ENCODE data around the gene ENPEP.
"Not testable (repeated sequence)": the region's sequence is repeated elsewhere in the genome, so short reads cannot be mapped to it uniquely, and the experiment has no call there.

The ENPEP gene, protein sequence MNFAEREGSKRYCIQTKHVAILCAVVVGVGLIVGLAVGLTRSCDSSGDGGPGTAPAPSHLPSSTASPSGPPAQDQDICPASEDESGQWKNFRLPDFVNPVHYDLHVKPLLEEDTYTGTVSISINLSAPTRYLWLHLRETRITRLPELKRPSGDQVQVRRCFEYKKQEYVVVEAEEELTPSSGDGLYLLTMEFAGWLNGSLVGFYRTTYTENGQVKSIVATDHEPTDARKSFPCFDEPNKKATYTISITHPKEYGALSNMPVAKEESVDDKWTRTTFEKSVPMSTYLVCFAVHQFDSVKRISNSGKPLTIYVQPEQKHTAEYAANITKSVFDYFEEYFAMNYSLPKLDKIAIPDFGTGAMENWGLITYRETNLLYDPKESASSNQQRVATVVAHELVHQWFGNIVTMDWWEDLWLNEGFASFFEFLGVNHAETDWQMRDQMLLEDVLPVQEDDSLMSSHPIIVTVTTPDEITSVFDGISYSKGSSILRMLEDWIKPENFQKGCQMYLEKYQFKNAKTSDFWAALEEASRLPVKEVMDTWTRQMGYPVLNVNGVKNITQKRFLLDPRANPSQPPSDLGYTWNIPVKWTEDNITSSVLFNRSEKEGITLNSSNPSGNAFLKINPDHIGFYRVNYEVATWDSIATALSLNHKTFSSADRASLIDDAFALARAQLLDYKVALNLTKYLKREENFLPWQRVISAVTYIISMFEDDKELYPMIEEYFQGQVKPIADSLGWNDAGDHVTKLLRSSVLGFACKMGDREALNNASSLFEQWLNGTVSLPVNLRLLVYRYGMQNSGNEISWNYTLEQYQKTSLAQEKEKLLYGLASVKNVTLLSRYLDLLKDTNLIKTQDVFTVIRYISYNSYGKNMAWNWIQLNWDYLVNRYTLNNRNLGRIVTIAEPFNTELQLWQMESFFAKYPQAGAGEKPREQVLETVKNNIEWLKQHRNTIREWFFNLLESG

DNA sequence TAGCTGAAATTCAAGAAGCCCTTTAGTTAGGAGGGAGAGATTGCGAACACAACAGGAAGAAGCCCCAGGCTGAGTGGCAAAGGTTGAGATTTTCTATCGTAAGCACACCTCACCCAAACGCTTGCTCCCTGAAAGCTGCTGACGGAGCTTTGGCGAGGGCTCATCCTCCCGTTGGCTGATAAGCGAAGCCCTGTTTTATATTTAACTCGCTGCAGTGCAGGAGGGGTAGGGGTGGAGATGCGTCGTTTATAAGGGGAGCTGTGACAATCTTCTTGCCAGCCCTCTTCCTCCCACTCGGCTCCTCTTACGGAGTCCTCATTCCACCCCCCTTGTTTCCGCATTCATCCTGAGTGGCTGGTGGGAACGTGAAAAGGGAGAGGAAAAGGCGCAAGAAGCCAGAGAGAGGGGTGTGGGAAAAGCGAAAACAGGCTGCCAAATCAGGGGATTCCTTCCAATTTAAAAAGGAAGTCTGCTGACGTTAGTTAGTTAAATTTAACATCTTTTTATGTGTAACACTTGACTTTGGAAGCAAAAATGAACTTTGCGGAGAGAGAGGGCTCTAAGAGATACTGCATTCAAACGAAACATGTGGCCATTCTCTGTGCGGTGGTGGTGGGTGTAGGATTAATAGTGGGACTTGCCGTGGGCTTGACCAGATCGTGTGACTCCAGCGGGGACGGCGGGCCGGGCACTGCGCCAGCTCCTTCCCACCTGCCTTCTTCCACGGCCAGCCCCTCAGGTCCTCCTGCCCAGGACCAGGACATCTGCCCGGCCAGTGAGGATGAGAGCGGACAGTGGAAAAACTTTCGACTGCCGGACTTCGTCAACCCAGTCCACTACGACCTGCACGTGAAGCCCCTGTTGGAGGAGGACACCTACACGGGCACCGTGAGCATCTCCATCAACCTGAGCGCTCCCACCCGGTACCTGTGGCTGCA is at the start of gene ENPEP:
Gene ENPEP, plus strand, starts transcription at position 275 of the 938 bp plus-strand sequence. Its CDS starts 260 bp downstream, at position 535.
- TF ChIP-seq, protein P1, sequence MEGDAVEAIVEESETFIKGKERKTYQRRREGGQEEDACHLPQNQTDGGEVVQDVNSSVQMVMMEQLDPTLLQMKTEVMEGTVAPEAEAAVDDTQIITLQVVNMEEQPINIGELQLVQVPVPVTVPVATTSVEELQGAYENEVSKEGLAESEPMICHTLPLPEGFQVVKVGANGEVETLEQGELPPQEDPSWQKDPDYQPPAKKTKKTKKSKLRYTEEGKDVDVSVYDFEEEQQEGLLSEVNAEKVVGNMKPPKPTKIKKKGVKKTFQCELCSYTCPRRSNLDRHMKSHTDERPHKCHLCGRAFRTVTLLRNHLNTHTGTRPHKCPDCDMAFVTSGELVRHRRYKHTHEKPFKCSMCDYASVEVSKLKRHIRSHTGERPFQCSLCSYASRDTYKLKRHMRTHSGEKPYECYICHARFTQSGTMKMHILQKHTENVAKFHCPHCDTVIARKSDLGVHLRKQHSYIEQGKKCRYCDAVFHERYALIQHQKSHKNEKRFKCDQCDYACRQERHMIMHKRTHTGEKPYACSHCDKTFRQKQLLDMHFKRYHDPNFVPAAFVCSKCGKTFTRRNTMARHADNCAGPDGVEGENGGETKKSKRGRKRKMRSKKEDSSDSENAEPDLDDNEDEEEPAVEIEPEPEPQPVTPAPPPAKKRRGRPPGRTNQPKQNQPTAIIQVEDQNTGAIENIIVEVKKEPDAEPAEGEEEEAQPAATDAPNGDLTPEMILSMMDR (IDR thresholded peaks at IDR 0.05; ENCODE audit: insufficient read depth, low read length, poor library complexity, severe bottlenecking) = no peak
- Histone ChIP-seq H3K27me3 (replicated peaks; ENCODE audit: control insufficient read depth, insufficient read depth, low read length) (no peaks in the 10 kb centered on the region), H3K4me3 (replicated peaks; ENCODE audit: low read depth, low read length) (no peak within 1 kb of the TSS), H3K36me3 (ENCODE audit: control insufficient read depth, insufficient read depth, low read length) (no peaks in the 10 kb centered on the region)
- DNase-seq (ENCODE audit: extremely low read depth, insufficient read length) = no peak

DNA sequence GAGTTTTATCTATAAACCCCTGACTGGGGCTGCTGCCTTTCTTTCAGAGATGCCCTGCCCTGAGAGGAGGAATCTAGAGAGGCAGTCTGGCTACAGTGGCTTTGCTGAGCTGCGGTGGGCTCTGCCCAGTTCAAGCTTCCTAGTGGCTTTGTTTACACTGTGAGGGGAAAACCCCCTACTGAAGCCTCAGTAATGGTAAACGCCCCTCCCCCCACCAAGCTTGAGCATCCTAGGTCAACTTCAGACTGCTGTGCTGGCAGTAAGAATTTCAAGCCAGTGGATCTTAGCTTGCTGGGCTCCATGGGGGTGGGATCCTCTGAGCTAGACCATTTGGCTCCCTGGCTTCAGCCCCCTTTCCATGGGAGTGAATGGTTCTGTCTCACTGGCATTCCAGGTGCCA is 44.1 kb upstream of the ENPEP start:
- not testable (repeated sequence) for H3K36me3 ChIP-seq (ENCODE audit: control insufficient read depth, insufficient read depth, low read length); H3K27me3 ChIP-seq (replicated peaks; ENCODE audit: control insufficient read depth, insufficient read depth, low read length); DNase-seq (ENCODE audit: extremely low read depth, insufficient read length); H3K4me3 ChIP-seq (replicated peaks; ENCODE audit: low read depth, low read length)

DNA sequence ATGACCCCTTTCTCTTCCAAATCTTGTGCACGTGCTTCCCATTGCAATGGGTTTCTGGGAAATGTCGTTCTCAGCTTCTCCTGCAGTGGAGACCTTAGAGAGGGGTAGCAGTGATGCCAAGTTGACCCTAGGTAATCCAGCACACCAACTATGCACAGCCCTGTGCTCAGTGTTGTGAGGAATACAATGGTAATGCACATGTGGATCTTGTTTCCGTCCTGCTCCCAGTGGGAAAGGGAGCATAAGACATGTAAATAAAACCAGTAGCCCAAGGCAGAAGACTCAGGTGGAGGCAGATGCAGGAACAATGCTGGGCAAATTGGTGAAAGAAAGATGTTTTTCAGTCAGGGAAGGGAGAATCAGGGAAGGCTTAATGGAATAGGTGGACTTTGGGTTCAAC is 38.7 kb upstream of the ENPEP start:
- not testable (repeated sequence) for H3K4me3 ChIP-seq (replicated peaks; ENCODE audit: low read depth, low read length); DNase-seq (ENCODE audit: extremely low read depth, insufficient read length); H3K36me3 ChIP-seq (ENCODE audit: control insufficient read depth, insufficient read depth, low read length); H3K27me3 ChIP-seq (replicated peaks; ENCODE audit: control insufficient read depth, insufficient read depth, low read length)

DNA sequence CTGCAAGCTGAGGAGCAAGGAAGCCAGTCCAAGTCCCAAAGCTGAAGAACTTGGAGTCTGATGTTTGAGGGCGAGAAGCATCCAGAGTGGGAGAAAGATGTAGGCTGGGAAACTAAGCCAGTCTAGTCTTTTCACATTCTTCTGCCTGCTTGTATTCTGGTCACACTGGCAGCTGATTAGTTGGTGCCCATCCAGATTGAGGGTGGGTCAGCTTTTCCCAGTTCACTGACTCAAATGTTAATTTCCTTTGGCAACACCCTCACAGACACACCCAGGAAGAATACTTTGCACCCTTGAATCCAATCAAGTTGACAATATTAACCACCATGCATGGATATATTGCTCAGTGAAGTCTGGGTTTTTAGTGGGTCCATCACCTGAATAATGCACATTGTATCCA is 36.7 kb upstream of the ENPEP start:
- not testable (repeated sequence) for H3K27me3 ChIP-seq (replicated peaks; ENCODE audit: control insufficient read depth, insufficient read depth, low read length); H3K36me3 ChIP-seq (ENCODE audit: control insufficient read depth, insufficient read depth, low read length); DNase-seq (ENCODE audit: extremely low read depth, insufficient read length)

DNA sequence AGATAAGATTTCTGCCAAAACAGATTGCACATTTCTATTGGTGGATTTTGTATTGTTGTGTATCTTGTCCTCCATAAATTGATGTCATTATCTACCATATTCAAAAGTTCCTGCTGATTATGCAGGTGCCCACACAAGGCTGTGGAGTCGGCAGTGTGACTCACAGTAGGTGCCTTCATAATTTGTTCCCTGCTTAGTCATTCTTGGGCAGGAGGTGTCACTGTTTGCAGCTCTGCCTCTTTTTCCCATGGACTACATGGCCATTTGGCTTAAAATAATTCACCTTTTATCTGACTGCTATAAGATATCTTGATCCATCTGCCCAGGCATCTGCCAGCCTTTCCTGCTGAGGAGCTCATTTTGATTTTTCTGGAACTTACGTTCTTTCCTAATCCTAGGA is 33.6 kb upstream of the ENPEP start:
- Histone ChIP-seq H3K4me3 (replicated peaks; ENCODE audit: low read depth, low read length) (no peak overlapping the region), H3K36me3 (ENCODE audit: control insufficient read depth, insufficient read depth, low read length) (no peaks in the 10 kb centered on the region), H3K27me3 (replicated peaks; ENCODE audit: control insufficient read depth, insufficient read depth, low read length) (no peaks in the 10 kb centered on the region)
- no peak for DNase-seq (ENCODE audit: extremely low read depth, insufficient read length)
- TF ChIP-seq, protein P1 (IDR thresholded peaks at IDR 0.05; ENCODE audit: insufficient read depth, low read length, poor library complexity, severe bottlenecking) = no peak

More for the DNA sequence above, 36.7 kb upstream of the ENPEP start:
- not testable (repeated sequence) for H3K4me3 ChIP-seq (replicated peaks; ENCODE audit: low read depth, low read length)

DNA sequence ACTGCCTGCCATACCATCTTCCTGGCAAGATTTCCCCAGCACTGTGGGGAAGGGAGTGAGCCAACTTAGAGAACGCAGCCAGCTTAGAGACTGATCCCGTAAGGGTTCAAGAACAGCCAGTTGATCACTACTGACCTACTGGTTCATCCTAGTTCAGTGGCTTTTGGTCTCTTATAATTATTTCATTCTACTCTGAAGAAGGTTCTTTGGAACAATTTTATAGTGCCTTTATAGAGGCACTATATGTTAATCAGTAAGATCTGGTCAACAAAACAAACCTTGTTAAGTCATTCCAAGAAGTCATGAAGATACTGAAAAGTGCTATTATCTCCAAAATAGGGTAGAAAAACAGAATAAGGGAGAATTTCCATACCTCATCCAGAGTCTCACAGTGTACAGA is 33.2 kb upstream of the ENPEP start:
- TF ChIP-seq, protein P1 (IDR thresholded peaks at IDR 0.05; ENCODE audit: insufficient read depth, low read length, poor library complexity, severe bottlenecking) = no peak
- Histone ChIP-seq H3K4me3 (replicated peaks; ENCODE audit: low read depth, low read length) (no peak overlapping the region), H3K36me3 (ENCODE audit: control insufficient read depth, insufficient read depth, low read length) (no peaks in the 10 kb centered on the region), H3K27me3 (replicated peaks; ENCODE audit: control insufficient read depth, insufficient read depth, low read length) (no peaks in the 10 kb centered on the region)
- no peak for DNase-seq (ENCODE audit: extremely low read depth, insufficient read length)

Measured in GM06990 (cell line).